NCI-H1105 (cell line): ENCODE results near the gene YAF2.
"Not testable (repeated sequence)": the region's sequence is repeated elsewhere in the genome, so short reads cannot be mapped to it uniquely, and the experiment has no call there.

Experiments
- DNase-seq: peaks from one replicate; lab custom pipeline; 2025; lab: John Stamatoyannopoulos, UW

The YAF2 gene

DNA sequence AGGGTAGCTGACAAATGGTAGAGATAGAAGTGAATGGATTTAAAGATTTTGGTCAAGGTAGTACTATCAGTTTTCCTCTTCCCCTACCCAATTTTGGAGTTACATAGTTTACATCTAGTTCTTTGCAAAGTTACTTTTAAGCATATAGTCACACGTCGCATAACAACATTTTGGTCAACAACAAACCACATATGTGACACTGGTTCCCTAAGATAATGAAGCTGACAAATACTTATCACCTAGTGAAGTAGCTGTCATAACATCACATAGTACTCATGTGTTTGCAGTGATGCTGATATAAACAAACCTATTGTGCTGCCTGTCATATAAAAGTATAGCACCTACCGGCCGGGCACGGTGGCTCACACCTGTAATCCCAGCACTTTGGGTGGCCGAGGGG, 45.4 kb downstream of the YAF2 start:
- no peak for DNase-seq

DNA sequence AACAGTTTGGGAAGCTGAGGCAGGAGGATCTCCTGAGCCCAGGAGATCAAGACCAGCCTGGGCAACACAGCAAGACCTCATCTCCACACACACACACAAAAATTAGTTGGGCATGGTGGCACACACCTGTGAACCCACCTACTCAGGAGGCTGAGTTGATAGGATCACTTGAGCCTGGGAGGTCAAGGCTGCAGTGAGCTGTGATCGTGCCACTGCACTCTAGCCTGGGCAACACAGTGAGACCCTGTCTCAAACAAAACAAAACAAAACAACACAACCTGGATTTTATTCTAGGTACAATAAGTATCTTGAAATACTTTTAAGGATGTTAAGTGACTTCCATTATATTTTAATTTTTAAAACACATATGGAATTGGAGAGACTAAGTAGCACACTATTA, 45.8 kb downstream of the YAF2 start:
- DNase-seq = no peak

- DNase-seq = no peak
Measured at GRCh38 chr12:42190376-42190775, 47.7 kb downstream of the YAF2 start.

GRCh38 chr12:42188275-42188674, 49.8 kb downstream of the YAF2 start:
- DNase-seq = not testable (repeated sequence)

DNA sequence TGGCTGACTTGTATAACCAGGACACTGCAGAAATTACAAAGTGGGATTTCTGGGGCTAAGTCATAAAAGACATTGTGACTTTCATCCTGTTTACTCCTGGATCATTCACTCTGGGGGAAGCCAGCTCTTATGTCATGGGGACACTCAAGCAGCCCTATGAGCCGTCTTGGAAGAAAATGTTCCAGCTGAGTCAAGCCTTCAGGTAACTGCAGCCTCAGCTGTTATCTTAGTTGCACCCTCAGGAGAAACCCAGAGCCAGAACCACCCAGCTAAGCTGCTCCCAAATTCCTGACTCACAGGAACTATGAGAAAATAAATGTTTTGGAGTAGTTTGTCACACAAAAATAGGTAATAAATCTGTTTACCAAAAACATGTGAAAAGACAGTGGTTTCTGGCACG, 50.2 kb downstream of the YAF2 start:
- DNase-seq = no peak

DNA sequence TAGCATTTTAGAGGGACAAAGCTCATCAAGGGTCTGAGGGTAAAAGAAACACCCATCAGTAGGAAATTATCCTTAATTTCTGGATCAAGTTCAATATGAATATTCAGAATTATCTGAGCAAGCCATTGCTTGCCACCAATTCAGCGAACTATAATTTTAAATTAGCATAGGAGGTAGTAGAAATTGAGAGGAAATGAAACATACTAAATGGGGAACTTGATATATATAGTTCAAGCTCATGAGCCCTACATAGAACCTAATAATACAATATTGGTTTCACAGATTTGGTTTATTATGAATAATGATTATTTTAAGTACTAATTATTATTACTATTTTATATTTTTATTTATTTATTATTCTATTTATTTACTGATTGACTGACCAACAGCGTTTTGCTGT, 51.3 kb downstream of the YAF2 start:
- no peak for DNase-seq

- no peak for DNase-seq
Measured at GRCh38 chr12:42182394-42182793, 55.7 kb downstream of the YAF2 start.

- DNase-seq = no peak
Measured at GRCh38 chr12:42180990-42181596, 57.0 kb downstream of the YAF2 start.

- DNase-seq = no peak
Measured at GRCh38 chr12:42178101-42178500, 59.9 kb downstream of the YAF2 start.

- no peak for DNase-seq
Measured at GRCh38 chr12:42174978-42175377, 63.1 kb downstream of the YAF2 start.

GRCh38 chr12:42173961-42174521, 64.0 kb downstream of the YAF2 start:
- DNase-seq = no peak

DNA sequence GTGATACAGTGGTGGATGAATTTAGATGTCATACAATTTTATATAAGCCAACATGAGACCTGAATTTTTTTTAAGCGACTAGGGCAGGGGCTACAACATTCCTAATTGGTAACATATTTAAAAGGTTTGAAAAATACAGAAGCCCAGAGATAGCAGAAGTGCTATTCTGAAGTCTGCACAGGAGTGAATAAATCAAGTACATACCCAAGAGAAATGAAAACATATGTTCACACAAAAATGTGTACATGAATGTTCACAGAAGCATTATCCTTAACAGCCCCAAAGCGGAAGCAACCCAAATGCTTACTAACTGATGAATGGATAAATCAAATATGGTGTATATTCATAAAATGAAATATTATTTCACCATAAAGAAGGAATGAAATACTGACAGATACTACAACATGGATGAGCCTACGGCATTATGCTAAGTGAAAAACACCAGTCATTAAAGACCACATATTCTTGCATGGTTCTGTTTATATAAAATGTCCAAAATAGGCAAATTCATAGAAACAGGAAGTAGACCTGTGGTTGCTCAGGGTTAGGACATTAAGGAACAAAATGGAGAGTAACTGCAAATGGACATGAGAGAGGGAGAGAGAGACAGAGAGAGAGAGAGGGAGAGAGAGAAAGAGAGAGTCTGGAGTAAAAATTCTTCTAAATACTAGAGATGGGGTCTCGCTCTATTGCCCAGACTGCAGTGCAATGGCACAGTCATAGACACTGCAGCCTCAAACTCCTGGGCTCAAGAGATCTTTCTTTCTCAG, 65.4 kb downstream of the YAF2 start:
- no peak for DNase-seq

DNA sequence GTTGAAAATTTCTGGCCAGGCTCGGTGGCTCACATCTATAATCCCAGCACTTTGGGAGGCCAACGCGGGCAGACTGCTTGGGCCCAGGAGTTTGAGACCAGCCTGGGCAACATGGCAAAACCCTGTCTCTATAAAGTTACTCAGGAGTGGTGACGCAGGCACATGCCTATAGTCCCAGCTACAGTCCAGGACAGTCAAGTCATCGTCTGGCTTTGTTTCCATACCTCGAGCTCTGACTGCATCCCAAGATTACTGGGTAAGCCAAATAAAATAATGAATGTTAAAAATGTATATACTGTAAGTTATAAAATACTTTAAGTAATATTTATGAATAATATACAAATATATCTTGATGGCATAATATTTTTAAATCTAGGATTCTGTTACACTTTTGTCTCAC, 70.3 kb downstream of the YAF2 start:
- DNase-seq = no peak

GRCh38 chr12:42166501-42166900, 71.5 kb downstream of the YAF2 start:
- DNase-seq = no peak

GRCh38 chr12:42163913-42164312, 74.1 kb downstream of the YAF2 start:
- no peak for DNase-seq

GRCh38 chr12:42162965-42163364, 75.1 kb downstream of the YAF2 start:
- no peak for DNase-seq

- DNase-seq = no peak
Measured at GRCh38 chr12:42162193-42162592, 75.9 kb downstream of the YAF2 start.

DNA sequence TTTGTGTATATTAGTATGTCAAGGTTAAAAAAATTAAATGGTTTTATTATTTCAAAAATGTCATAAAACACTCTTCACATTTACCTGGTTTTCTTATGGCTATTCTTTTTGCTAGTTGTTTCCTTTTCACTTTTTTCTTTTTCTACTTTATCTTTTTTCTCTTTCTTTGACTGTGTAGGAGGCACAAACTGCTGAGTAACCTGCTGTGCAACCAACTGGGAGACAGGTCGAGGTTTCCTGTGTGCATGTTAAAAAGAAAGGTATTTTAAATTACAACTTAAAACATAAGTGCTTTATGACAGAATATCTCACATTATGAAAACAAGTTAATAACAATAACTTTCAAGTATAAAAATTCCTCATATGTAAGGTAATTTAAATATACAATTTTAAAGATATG, 76.5 kb downstream of the YAF2 start:
- DNase-seq = no peak

GRCh38 chr12:42156232-42156631, 81.8 kb downstream of the YAF2 start:
- no peak for DNase-seq

DNA sequence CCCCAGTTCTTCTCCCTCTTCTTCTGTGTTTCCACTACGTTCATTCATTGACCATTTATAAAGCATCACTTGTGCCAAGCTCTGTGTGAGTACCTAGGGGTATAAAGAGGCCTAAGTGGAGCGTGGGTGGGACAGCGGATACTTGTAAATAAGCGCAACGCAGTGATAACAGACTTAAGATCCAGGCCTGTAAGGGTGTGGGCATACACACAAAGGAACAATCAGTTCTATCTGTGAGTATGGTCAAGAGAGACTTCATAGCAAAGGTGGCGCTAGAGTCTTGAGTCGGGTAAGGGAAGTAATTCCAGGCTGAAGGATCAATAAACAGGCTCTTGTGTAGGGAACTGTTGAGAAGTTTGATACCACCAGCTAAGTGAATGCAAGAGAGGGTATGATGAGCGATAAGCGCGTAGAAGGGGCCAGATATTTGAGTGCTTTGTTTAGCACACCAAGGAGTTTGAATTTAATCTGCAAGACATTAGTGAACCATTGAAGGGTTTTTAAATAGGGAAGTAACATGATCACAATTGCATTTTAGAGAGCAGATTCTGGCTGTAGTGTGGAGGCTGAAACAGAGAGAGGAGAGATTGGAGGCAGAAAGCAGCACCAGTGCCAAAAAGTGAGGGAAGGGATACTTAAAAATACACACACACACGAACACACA, 92.4 kb downstream of the YAF2 start:
- no peak for DNase-seq

DNA sequence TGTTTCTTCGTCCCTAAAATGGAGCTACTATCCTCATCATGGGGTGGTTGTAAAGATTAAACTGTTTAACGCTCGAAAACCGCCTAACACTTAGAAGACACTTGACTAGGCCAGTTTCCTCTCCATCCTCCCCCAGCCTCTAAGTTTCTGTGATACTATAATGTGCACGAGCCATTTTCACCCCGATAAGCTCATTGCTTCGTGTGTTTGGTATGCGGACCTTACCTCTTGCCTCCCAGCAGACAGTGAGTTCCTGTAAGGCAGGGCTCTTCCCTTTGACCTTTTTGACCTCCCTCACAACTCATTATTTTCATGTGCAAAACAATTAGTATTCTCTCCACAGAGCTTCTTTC, 92.9 kb downstream of the YAF2 start:
- no peak for DNase-seq

DNA sequence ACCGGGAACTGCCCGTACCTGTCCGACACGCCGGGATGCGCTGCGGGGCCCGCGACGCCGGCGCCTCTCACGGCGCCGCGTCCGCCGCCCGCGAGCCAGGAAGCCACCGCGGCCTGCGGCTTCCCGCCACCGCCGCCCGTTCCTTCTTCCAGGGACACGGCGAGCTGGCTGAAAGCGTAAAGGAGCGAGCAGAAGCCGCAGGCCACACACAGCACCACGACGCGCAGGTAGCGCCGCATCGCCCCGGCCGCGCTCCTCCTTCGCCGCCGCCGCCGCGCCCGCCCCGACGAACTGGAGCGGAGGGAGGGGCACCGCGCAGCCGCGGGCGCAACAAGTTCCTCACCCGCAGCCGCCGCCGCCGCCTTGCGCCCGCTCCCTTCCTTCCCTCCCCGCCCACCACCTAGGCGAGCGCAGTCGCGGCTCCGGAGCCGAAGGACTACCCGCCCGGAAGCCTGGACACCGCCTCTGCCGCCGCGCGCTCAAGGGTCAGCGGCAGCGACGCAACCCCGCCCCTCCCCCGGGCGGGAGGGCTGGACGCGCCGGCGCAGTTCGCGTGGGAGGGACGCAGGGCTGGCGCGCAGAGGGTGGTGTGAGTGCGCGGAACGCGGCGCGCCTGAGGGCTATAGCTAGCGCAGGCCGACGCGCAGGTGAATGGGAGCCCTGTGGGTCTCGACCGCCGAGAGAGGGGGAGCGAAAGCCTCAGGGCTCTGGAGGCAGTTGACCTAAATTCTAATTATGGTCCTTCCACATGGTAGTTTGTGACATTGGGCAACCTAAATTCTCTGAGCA, 93.4 kb downstream of the YAF2 start, which contains the start of gene GXYLT1:
Gene GXYLT1 (minus strand): TSS at position 467 of the 789 bp plus-strand sequence. CDS start 228 bp downstream, at position 239.
- DNase-seq = peak; percentile 96

GRCh38 chr12:42144158-42144407, 94.0 kb downstream of the YAF2 start:
- no peak for DNase-seq
